Kidney (tissue), 14 donors: ENCODE data around the gene TAGLN. TPM values are rescaled to one million over a fixed set of nuclear protein-coding genes. Genes with fewer than 3 reads are reported as not detected.

Experiments
- DNase-seq, 5 donors: peaks; one replicate each; pipeline ENCODE4 v3.0.0-alpha.2; 2013 to 2020
- FAIRE-seq: peaks from 2 replicates; lab custom pipeline; 2012; peaks lifted over from hg19 to GRCh38; lab: Jason Lieb, UNC
- H3K27ac ChIP-seq, 2 donors: one replicate each; pipeline ENCODE4 v1.7.0; 2013; ENCODE audit warnings: low read depth in 2 of 2, low read length in 2 of 2, inconsistent platforms in 1 of 2
- H3K27me3 ChIP-seq: one replicate; pipeline ENCODE4 v1.7.1; 2013; ENCODE audit warnings: low read length, inconsistent platforms; ENCODE audit not compliant: control insufficient read depth, insufficient read depth
- H3K36me3 ChIP-seq, 3 donors: one replicate each; pipeline versions ENCODE4 v1.7.0 to v1.7.1; 2013; ENCODE audit warnings: low read length in 3 of 3, control low read depth in 1 of 3, inconsistent platforms in 1 of 3; ENCODE audit not compliant: insufficient read depth in 3 of 3, control insufficient read depth in 2 of 3
- H3K4me1 ChIP-seq, 3 donors: one replicate each; pipeline versions ENCODE4 v1.7.0 to v1.7.1; 2013; ENCODE audit warnings: low read length in 3 of 3, inconsistent platforms in 1 of 3, low read depth in 1 of 3; ENCODE audit not compliant: control insufficient read depth in 2 of 3, insufficient read depth in 2 of 3
- H3K4me3 ChIP-seq, 3 donors: one replicate each; pipeline versions ENCODE4 v1.7.0 to v1.8.1; 2013; ENCODE audit warnings: low read length in 3 of 3, control low read depth in 1 of 3, inconsistent platforms in 1 of 3
- H3K9ac ChIP-seq, 3 donors: one replicate each; pipeline versions ENCODE4 v1.7.0 to v1.7.1; 2013; ENCODE audit warnings: low read length in 3 of 3, control low read depth in 1 of 3, inconsistent platforms in 1 of 3
- H3K9me3 ChIP-seq, 3 donors: one replicate each; pipeline versions ENCODE4 v1.7.0 to v1.7.1; 2013; ENCODE audit warnings: low read length in 3 of 3, control low read depth in 1 of 3, inconsistent platforms in 1 of 3; ENCODE audit not compliant: control insufficient read depth in 2 of 3, insufficient read depth in 1 of 3
- CTCF ChIP-seq: IDR thresholded peaks from 3 replicates; pipeline ENCODE4 v1.5.1; 2012; ENCODE audit warnings: mild to moderate bottlenecking, moderate library complexity, borderline replicate concordance; ENCODE audit not compliant: insufficient read depth; ENCODE audit errors: extremely low read depth
- intact Hi-C: fragments of 100-400 bp; cut with DNase I; formaldehyde crosslinking; loops from one replicate; pipeline ENCODE4 v1.11.1; 2022
- polyA plus RNA-seq: library from polyadenylated mRNA; stranded (reverse); fragments of 350-450 nt; fragmentation: Illumina TruSeq; extraction: RNeasy Lipid Tissue Mini Kit (QIAGEN cat#74804); gene quantifications from one replicate; pipeline ENCODE4 v1.2.3, GENCODE V29; 2014; ENCODE audit warnings: low read depth, low replicate concordance; ENCODE audit not compliant: insufficient read depth
- total RNA-seq: library from RNA; stranded (reverse); fragmentation: NEBNext Ultra II Directional; extraction: Animal tissue kit (Norgen Biotek cat#: 25700); gene quantifications from one replicate; pipeline ENCODE4 v1.2.1, GENCODE V29; 2021
- donor health status: control.
- donor health status: control.
- donor health status: control.
- donor health status: control.
- donor health status: control.
- donor health status: DM: yes; HTN: yes; CAD: no.
- donor health status: Normal renal cell carcinoma (clear cell type).

Gene TAGLN
- total and polyA plus RNA-seq, 2 donors from 2014 or later, result 776 to 846 TPM

DNA sequence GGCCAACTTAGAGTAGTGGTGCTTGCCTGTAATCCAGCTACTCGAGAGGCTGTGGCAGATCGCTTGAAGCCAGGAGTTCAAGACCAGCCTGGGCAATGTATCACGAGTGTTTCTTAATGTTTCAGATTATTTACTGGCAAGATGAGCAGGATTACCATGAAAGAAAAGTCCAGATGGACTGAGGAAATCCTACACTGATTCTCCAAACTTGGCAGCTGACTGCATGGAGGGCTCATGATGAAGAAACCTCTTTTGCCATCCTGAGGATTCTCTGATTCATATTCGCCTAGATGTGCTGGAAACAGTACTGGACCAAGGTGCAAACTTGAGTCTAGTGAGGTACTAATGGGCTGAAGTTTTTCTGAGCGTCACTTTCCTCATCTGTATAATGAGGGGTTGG, 23.4 kb upstream of the TAGLN start:
- Histone ChIP-seq H3K4me3 (no peak overlapping the region), H3K9me3 (no peaks in the 10 kb centered on the region), H3K27me3 (no peaks in the 10 kb centered on the region), H3K36me3 (peaks cover 0 to 4% (median 3%) of the 10 kb centered on the region in 3 donors), H3K27ac (no peak overlapping the region), H3K9ac (no peak overlapping the region), H3K4me1 (peaks cover 8 to 20% (median 10%) of the 10 kb centered on the region in 3 donors)
- no peak for TF ChIP-seq CTCF
- DNase-seq (no peak), FAIRE-seq (no peak)
- intact Hi-C loops, result no loop called here

DNA sequence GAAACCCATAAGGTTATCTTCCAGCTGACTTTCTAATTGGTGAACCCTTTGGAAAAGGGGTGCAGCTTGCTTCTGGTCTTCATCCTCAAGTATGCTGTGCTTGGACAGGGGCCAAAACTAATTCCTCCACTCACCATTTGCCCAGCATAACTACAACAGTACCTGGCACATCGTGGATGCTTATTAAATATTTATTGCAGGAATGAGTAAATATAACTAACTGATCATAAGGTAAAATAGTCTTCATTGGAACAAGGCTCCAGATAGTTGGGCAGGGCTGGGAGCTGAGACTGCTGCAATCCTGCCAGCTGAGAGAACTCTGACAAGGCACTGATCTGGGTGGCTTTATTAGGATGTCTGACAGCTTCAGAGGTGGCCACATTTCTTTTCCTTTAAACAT, 23.0 kb upstream of the TAGLN start:
- intact Hi-C loops, result no loop called here
- Histone ChIP-seq H3K9ac (no peak overlapping the region), H3K36me3 (peaks cover 0 to 3% (median under 1%) of the 10 kb centered on the region in 3 donors), H3K4me1 (peaks cover 8 to 24% (median 11%) of the 10 kb centered on the region in 3 donors), H3K27ac (no peak overlapping the region), H3K4me3 (no peak overlapping the region), H3K27me3 (no peaks in the 10 kb centered on the region), H3K9me3 (no peaks in the 10 kb centered on the region)
- DNase-seq (no peak), FAIRE-seq (no peak)
- TF ChIP-seq CTCF, result no peak

DNA sequence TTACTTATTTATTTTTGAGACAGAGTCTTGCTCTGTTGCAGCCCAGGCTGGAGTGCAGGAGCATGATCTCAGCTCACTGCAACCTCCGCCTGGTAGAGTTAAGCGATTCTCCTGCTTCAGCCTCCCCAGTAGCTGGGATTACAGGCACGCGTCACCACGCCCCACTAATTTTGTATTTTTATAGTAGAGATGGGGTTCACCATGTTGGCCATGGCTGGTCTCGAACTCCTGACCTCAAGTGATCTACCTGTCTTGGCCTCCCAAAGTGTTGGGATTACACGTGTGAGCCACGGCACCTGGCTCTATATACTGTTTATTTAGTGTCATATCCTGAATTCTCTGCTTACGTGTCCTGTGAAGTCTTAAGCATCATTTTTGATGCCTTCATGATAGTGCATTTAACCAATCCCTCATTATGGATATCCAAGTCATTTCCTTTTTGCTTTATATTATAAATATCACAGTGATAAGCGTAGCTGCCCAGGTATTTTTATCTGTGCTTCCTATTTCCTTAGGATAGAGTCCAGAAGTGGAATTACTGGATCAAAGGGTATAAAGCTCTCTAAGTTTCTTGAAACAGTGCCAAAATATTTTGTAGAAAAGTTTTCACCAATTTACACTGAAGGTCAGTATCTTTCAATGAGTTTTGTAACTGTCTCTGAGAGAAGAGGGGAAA, 21.5 kb upstream of the TAGLN start:
- no peak for DNase-seq
- Histone ChIP-seq H3K9ac (peak overlapping the region in 1 of 3 donors; percentile 70), H3K27me3 (no peaks in the 10 kb centered on the region), H3K4me3 (peak overlapping the region; percentile 58 to 79 (median 58)), H3K36me3 (peaks cover 0 to 6% (median 4%) of the 10 kb centered on the region in 3 donors), H3K4me1 (peaks cover 5 to 19% (median 5%) of the 10 kb centered on the region in 3 donors), H3K27ac (no peak overlapping the region), H3K9me3 (no peaks in the 10 kb centered on the region)
- no peak for FAIRE-seq
- intact Hi-C loops, result no loop called here
- TF ChIP-seq CTCF, result no peak
